CD4-positive, alpha-beta T cell treated with Interleukin-2 at 100 ng/mL for 4 hours (primary cell): ENCODE data around the gene SIX2.

Experiments
- DNase-seq: peaks from one replicate; pipeline ENCODE4 v3.0.0-alpha.2; 2020; ENCODE audit warnings: low spot score

The SIX2 gene

DNA sequence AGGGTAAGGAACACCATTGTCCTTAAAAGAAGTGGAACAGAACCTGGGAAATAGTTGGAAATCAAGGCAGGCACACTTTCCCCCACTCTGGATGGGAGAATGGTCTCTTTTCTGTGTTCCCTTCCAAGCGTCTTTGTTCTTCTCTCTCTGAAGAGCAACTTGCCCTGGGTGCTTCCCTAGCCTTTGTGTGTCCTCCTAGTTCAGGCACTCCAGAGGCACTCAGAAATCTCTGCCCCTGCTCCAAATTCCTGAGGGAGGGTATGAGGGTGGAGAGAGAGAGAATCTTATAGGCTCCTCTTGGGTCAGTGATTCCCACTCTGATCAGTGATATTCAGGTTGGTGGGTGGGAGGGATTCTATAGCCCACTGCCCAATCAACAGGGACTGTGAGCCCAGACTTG, 8.8 kb upstream of the SIX2 start:
- DNase-seq: no peak

GRCh38 chr2:45014831-45015230, 5.6 kb upstream of the SIX2 start:
- DNase-seq: no peak

- no peak for DNase-seq
Observed at GRCh38 chr2:45014016-45014702, 4.9 kb upstream of the SIX2 start.

GRCh38 chr2:45013229-45014015, 4.2 kb upstream of the SIX2 start:
- no peak for DNase-seq

- no peak for DNase-seq
Observed at GRCh38 chr2:45012733-45013132, 3.5 kb upstream of the SIX2 start.

DNA sequence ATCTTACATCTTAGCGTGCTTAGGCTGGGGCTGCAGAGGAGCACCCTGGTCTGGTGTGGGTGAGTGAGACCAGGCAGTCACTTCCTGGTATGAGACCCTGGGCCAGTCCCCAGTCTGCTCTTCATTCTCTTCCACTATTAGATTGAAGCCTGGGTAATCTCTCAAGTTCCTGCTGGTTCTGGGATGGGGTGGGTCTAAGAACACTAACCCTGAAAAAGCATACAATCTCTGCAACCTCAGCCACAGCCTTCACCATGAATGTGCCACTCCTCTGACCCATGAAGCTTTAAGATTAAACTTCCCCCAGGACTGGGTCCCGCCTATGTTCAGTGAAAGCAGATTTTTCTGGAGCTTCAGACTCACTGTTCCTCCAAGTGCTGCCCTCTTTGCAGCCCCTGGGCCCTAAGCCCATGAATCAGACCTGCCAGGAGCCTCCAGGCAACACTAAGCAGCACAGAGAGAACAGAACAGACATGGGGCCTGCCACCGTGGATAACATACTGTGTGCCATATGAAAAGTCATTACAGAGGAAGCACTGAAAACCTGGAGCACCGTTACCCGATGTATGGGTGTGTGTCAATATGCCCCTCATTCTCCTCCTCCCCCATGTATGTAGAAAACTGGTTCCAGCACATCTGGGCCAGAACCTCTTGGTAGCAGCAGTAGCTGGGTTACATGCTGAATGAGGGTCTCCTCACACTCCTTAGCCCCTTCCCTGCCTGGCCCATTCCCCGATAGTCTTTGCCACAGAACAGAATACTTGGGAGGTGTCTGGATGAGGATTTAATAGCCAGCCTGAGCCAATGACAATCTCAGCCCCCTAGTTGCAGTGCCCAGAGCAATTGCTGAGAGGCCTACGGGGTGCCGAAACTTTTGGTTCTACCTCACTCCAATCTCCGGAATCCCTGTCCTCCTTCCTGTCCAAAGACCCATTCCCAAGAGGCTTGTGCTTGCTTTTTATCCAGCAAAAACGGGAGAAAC, 2.7 kb upstream of the SIX2 start:
- DNase-seq: no peak

GRCh38 chr2:45011121-45011520, 1.9 kb upstream of the SIX2 start:
- DNase-seq: no peak

GRCh38 chr2:45010702-45011012, 1.4 kb upstream of the SIX2 start:
- no peak for DNase-seq

GRCh38 chr2:45009928-45010701, 863 bp upstream of the SIX2 start:
- DNase-seq: no peak

DNA sequence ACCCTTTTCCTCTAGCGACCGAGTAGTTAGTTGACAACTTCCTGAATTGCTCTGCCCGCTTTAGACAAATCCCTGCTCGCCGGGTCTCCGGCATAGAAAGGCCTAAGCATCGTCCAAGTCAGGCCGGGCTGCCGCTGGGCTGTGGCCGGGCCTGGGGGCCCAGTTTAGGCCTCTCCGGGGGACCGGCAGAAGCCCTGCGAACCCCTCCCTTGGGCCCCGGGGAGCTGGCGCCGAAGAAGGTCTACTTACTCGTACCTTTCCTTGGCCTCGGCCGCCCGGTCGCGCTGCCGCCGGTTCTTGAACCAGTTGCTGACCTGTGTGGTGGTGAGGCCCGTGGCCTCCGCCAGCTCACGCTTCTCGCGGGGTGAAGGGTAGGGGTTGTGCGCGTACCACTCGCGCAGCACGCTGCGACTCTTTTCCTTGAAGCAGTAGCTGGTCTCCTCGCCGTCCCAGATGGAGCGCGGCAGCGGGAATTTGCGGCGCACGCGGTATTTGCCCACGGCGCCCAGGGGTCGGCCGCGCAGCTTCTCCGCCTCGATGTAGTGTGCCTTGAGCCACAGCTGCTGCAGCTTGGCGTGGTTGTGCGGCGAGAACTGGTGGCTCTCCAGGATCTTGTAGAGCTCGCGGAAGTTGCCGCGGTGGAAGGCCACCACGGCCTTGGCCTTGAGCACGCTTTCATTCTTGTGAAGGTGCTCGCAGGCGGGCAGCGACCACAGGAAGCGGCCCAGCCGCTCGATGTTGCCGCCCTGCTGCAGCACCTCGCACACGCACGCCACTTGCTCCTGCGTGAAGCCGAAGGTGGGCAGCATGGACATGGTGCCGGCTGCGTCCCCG, 739 bp downstream of the SIX2 start:
- no peak for DNase-seq

GRCh38 chr2:45007961-45008295, 1.3 kb downstream of the SIX2 start:
- no peak for DNase-seq

DNA sequence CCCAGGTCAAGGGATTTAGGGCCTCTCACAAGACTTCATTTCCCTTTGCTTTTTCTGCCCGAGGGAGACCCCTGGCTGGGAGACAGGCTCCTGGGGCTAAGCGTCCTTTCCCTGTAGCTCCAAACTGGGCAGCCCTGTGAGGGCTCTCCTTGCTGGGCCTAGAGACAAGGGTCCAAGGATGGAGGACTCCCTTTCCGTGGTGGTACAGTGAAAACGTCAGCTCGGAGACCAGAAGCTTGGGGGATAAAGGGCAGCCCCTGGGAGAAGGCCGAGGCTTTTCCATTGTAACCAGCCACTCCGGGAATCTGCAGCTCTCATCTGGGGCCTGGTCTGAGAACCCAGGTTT, 2.3 kb downstream of the SIX2 start:
- DNase-seq: no peak

DNA sequence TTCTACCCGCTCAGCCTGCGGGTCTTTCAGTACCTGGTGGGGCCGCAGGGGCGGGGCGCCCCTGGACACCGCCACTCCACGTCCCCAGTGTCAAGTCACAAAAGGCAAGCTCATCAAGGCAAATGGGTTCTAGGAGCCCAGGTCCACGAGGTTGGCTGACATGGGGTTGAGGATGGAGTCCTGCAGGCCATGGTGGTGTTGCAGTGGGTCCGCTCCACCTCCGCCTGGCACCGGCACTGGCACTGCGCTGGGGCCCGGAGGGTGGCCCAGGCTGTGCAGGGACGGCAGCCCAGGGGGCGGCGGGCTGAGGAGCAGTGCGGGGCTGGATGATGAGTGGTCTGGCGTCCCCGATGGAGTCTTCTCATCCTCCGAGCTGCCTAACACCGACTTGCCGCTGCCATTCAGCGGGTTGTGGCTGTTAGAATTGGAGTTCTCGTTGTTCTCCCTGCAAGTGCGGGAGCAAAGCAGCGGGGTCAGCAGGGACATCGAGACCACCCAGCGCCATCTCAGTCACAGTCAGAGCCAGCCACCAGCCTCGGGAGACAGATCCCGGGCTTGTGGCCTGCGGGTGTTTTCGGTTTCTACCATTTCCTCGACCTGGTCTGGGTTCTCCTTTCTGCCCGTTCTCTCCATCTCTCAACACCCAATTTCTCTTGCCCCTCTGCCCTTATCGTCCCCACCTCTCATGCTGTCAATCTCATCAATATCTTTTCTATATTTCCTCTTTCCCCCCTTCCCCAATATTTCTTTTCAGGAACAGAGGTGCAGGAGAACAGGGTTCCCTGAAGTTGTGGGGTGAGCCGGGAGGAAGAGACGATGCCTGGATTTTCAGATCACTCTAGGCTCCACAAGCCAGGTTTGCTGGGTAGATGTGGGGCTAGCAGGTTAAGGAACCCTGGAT, 3.0 kb downstream of the SIX2 start:
- no peak for DNase-seq

- no peak for DNase-seq
Observed at GRCh38 chr2:45005261-45006002, 3.8 kb downstream of the SIX2 start.

DNA sequence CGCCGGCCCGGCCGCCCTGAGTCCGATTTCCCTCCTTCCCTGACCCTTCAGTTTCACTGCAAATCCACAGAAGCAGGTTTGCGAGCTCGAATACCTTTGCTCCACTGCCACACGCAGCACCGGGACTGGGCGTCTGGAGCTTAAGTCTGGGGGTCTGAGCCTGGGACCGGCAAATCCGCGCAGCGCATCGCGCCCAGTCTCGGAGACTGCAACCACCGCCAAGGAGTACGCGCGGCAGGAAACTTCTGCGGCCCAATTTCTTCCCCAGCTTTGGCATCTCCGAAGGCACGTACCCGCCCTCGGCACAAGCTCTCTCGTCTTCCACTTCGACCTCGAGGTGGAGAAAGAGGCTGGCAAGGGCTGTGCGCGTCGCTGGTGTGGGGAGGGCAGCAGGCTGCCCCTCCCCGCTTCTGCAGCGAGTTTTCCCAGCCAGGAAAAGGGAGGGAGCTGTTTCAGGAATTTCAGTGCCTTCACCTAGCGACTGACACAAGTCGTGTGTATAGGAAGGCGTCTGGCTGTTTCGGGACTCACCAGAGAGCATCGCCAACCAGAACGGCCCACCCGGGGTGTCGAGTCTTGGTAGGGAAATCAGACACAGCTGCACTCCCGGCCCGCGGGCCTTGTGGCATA, 4.6 kb downstream of the SIX2 start:
- no peak for DNase-seq

DNA sequence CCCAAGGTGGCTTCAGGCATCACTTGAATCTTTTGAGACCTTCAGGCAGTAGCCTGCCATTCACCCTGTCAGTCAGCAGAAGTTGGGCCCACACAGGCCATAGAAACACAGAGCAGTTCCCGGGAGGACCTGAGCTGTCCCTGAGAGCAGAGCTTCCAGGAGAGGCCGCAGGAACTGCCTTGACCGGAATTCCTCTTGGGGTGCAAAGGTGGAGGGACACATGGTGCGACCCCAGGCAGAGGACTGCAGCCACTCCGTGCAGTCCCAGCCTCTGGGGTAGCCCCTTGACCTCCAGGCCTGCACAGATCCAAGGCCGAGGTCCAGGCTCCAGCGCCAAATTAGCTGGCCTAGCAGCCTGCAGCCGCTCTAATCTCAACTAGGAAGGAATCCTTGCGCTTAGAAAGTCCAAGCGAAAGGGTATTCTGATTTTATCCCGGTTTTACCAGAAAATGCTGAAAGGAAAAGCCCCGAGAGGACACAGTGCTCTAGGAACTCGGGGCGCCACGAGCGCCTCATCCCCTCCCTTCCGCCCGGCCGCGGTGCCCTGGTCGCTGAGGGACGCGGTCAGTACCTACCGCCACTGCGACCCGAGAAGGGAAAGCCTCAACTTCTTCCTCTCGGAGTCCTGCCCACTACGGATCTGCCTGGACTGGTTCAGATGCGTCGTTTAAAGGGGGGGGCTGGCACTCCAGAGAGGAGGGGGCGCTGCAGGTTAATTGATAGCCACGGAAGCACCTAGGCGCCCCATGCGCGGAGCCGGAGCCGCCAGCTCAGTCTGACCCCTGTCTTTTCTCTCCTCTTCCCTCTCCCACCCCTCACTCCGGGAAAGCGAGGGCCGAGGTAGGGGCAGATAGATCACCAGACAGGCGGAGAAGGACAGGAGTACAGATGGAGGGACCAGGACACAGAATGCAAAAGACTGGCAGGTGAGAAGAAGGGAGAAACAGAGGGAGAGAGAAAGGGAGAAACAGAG, 5.4 kb downstream of the SIX2 start:
- no peak for DNase-seq

GRCh38 chr2:45002686-45003085, 6.6 kb downstream of the SIX2 start:
- DNase-seq: no peak

GRCh38 chr2:45001869-45002385, 7.3 kb downstream of the SIX2 start:
- no peak for DNase-seq
